ENCODE measurements around the gene MARCKS.

DNA sequence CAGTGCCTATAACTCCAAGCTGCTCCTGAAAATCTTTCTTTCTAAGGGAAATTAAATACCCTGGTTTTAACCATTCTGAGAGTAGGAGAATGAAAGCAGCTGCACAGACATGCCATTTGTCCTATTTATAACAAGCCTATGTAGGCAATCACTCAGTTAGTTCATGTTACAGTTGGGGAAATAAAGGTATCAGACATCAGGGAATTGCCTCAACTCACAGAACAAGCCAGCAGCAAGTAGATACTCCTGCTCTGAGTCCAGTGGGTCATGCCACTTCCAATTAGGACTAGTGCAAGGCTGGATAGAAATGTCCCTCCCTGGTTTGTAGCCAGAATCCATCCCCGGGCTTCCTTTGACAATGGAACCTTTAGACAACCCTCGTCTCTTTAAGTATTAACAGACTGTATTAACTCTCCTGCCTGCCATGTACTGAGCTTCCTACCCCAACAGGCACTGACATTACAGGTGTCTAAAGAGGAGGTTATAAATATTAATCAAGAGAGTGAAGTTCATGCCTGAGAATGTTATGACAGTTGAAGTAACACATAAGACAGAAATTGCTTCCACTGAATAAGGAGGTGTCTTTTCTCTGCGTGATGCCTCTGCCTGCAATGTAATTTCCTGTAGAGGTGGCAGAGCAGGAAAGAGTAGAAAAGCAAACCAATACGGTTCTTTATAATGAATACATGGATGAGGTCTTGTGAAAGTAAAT is 28.0 kb upstream of the MARCKS start:
- TF ChIP-seq, protein P1, sequence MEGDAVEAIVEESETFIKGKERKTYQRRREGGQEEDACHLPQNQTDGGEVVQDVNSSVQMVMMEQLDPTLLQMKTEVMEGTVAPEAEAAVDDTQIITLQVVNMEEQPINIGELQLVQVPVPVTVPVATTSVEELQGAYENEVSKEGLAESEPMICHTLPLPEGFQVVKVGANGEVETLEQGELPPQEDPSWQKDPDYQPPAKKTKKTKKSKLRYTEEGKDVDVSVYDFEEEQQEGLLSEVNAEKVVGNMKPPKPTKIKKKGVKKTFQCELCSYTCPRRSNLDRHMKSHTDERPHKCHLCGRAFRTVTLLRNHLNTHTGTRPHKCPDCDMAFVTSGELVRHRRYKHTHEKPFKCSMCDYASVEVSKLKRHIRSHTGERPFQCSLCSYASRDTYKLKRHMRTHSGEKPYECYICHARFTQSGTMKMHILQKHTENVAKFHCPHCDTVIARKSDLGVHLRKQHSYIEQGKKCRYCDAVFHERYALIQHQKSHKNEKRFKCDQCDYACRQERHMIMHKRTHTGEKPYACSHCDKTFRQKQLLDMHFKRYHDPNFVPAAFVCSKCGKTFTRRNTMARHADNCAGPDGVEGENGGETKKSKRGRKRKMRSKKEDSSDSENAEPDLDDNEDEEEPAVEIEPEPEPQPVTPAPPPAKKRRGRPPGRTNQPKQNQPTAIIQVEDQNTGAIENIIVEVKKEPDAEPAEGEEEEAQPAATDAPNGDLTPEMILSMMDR (IDR thresholded peaks at IDR 0.05; ENCODE audit: extremely low read depth in 1 of 2, insufficient read depth in 1 of 2, low read depth in 1 of 2, low read length in 2 of 2): no peak
- TF ChIP-seq EZH2 (IDR thresholded peaks at IDR 0.05; ENCODE audit: borderline replicate concordance, low read depth, low read length, severe bottlenecking): no peak
- TF ChIP-seq, protein P2, sequence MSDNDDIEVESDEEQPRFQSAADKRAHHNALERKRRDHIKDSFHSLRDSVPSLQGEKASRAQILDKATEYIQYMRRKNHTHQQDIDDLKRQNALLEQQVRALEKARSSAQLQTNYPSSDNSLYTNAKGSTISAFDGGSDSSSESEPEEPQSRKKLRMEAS (IDR thresholded peaks at IDR 0.05; ENCODE audit: insufficient read depth, insufficient read length): no peak

Measured in endothelial cell of umbilical vein (primary cell).